Measurements from ENCODE around the gene RPS6KA2. TPM values are rescaled to one million over a fixed set of nuclear protein-coding genes. Genes with fewer than 3 reads are reported as not detected.
"Not testable (repeated sequence)": the region's sequence is repeated elsewhere in the genome, so short reads cannot be mapped to it uniquely, and the experiment has no call there.

Gene RPS6KA2
- total RNA-seq, 1 donor from 2014 or later, result 103 TPM

DNA sequence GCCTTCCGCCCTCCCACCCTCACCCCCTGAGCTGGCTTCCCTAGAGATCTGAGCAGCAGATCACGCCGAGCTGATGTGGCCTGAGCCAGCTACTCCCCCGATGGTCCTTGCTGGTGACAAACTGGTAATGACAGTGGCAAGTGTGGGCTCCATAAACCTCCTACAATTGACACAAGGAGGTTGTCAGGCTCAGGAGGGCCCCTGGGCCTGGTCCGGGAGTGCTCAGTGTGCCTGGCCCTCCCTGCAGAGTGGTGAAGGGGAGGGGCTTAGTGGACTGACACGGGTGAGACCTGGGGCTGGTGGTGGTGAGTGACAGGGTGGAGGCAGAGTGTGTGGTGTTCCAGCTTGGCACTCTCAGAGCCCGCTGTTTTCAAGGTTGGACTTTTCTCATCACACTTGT is 221.7 kb downstream of the RPS6KA2 start:
- intact Hi-C loops (cut with DNase I), result no loop called here

DNA sequence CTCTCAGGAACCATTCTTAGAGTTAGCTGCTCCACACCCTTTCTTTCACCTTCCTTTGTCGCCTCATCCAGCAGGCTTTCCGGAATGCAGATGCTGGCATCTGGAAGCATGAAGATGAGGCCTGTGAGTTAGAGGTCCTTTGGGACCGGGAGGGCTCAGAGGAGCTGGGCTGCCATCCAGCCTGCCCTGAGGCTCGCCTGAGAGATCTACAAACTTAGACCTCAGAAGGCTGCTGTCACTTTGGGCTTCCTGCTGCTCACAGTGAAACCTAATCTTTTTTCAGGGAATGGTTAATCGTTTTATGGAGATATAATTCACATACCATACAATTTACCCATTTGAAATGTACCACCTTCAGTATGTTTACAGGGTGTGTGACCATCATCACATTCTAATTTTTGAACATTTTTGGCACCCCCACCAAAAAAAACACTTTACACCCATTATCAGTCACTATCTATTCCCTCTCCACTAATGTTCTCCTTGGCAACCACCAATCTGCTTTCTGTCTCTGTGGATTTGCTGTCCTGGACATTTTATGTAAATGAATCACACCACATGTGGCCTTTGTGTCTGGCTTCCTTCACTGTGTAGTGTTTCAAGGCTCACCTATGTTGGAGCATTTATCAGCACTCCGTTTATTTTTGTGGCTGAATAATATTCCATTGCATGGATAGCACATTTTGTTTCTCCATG is 224.3 kb downstream of the RPS6KA2 start:
- no peak for DNase-seq (ENCODE audit: low spot score)
- intact Hi-C loops (cut with DNase I), result no loop called here

More for the DNA sequence above, 221.7 kb downstream of the RPS6KA2 start:
- DNase-seq (ENCODE audit: low spot score), result no peak

GRCh38 chr6:166400649-166401250 is 226.3 kb downstream of the RPS6KA2 start:
- DNase-seq (ENCODE audit: low spot score), result peak; percentile 86
- intact Hi-C loops (cut with DNase I), result loop anchor here (2.0 kb wide), 2 partner anchors 88 to 126 kb away; no protein-coding TSS in a partner anchor

DNA sequence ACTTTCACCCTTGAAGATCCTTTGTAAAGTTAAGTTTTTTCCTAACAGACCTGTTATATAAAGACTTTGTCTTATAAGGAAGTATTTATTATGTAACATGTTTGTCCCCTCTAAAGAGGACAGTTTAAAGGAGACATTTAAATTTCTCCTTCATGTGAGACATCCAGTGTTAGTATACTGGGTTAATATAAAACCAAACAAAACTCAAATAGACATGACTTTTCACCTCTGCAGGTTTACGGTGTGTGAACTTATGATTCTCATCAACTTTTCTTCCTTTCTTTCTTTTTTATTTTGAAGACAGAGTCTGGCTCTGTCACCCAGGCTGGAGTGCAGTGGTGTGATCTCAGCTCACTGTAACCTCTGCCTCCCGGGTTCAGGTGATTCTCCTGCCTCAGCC is 226.9 kb downstream of the RPS6KA2 start:
- no peak for DNase-seq (ENCODE audit: low spot score)
- intact Hi-C loops (cut with DNase I), result loop anchor here (2.0 kb wide), 2 partner anchors 87 to 125 kb away; no protein-coding TSS in a partner anchor

- intact Hi-C loops (cut with DNase I), result no loop called here
- DNase-seq (ENCODE audit: low spot score), result no peak
Observed at GRCh38 chr6:166398348-166398747, 228.7 kb downstream of the RPS6KA2 start.

GRCh38 chr6:166397849-166398248 is 229.2 kb downstream of the RPS6KA2 start:
- intact Hi-C loops (cut with DNase I), result no loop called here
- no peak for DNase-seq (ENCODE audit: low spot score)

GRCh38 chr6:166395778-166396177 is 231.3 kb downstream of the RPS6KA2 start:
- intact Hi-C loops (cut with DNase I), result no loop called here
- no peak for DNase-seq (ENCODE audit: low spot score)

GRCh38 chr6:166395351-166395750 is 231.7 kb downstream of the RPS6KA2 start:
- intact Hi-C loops (cut with DNase I), result no loop called here
- no peak for DNase-seq (ENCODE audit: low spot score)

- intact Hi-C loops (cut with DNase I), result no loop called here
Observed at GRCh38 chr6:166394036-166394892, 232.8 kb downstream of the RPS6KA2 start.

GRCh38 chr6:166393535-166393823 is 233.6 kb downstream of the RPS6KA2 start:
- intact Hi-C loops (cut with DNase I), result no loop called here
- no peak for DNase-seq (ENCODE audit: low spot score)

More at GRCh38 chr6:166394036-166394892, 232.8 kb downstream of the RPS6KA2 start:
- DNase-seq (ENCODE audit: low spot score), result no peak

GRCh38 chr6:166392755-166393534 is 234.1 kb downstream of the RPS6KA2 start:
- DNase-seq (ENCODE audit: low spot score); intact Hi-C loops (cut with DNase I): not testable (repeated sequence)

GRCh38 chr6:166389119-166389518 is 237.9 kb downstream of the RPS6KA2 start:
- no peak for DNase-seq (ENCODE audit: low spot score)
- intact Hi-C loops (cut with DNase I), result no loop called here

DNA sequence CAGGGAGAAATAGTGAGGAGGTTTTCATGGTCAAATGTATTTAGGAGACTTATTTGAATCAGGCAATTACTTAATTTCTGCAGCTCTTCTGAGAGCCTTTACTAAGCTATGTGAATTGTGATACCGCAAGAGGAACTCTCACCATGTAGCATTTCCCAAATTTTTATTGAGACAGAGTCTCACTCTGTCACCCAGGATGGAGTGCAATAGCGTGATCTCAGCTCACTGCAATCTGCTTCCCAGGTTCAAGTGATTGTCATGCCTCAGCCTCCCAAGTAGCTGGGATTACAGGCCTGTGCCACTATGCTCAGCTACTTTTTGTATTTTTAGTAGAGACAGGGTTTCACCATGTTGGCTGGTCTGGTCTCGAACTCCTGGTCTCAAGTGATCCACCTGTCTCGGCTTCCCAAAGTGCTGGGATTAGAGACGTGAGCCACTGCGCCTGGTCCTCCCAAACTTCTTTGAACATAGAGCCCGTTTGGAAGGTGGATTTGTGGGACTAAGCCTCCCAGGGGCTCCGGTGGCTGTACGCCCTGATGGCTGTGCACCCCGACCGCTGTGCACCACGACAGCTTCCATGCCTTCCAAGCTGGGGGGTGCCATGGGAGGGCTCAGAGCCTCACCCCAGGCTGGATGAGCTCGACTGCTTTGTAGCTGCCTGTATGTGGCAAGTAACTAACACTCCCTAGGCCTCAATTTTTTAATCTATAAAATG is 238.6 kb downstream of the RPS6KA2 start:
- no peak for DNase-seq (ENCODE audit: low spot score)
- intact Hi-C loops (cut with DNase I), result no loop called here

DNA sequence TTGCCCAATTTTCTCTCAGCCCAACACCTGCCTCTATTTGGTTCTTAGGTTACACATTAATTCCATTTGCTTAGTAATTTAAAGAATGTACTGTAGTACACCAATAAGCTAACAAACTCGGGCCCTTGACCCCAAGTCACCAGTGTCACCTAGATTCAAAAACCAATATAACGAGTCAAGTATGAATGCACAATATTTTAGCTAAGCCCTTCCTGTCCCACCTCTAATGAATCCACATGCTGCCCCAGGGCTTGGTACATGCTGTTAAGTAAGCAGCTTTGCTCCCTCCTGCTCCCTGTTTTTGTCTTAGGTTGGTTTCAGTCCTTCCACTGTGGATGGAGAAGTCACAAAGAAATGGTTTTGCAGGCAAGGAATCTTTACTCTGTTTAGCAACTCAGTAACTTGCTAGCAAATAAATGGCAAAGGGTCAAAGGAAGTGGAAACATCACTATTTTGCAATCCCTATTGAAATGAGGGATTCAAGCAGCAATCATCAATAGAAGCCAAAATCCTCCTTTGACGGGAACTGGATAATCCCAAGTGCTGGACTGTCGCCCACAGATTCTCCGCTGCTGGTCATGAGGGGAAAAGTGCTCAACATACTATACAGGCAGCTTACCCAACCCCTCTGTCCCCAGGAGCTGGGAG is 239.3 kb downstream of the RPS6KA2 start:
- no peak for DNase-seq (ENCODE audit: low spot score)
- intact Hi-C loops (cut with DNase I), result no loop called here

DNA sequence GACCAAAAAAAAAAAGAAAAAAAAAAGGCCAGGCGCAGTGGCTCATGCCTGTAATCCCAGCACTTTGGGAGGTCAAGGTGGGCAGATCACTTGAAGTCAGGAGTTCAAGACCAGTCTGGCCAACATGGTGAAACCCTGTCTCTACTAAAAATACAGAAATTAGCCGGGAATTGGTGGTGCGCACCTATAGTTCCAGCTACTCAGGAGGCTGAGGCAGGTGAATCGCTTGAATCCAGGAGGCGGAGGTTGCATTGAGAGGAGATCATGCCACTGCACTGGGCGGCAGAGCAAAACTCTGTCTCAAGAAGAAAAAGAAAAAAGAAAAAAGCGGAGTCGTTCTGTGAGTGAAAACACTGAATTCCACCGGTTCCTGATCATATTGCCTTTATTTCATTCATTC is 240.0 kb downstream of the RPS6KA2 start:
- intact Hi-C loops (cut with DNase I); DNase-seq (ENCODE audit: low spot score): not testable (repeated sequence)

DNA sequence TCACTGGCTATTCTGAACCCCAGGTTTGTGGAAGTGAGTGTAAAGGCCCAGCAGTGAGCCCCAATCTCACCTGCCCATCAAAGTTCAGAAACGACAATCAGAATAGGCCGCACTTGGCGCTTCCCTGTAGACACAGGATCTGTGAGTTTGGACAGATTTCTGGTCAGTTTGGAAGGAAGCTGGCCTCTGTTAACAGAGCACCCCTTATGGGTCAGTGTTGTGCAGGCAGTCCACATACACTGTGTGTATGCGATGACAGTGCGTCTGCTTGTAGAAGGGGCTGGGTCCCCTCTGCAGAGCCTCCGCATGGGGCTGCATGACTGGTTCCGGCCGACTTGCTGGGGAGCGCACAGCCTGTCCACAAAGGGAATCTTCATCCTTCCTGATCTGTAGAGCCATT is 240.9 kb downstream of the RPS6KA2 start:
- intact Hi-C loops (cut with DNase I), result no loop called here
- DNase-seq (ENCODE audit: low spot score), result no peak

DNA sequence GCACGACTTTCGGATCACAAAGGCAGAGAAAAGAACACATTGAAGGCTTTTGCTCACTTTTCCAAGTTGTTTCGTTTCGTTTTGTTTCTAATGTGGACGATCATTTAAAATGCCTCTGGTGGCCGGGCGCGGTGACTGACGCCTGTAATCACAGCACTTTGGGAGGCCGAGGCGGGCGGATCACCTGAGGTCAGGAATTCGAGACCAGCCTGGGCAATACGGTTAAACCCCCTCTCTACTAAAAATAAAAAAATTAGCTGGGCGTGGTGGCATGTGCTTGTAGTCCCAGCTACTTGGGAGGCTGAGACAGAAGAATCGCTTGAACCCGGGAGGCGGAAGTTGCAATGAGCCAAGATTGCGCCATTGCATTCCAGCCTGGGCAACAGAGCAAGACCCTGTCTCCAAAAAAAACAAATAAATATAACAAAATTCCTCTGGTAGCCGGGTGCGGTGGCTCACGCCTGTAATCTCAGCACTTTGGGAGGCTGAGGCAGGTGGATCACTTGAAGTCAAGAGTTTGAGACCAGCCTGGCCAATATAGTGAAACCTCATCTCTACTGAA is 243.2 kb downstream of the RPS6KA2 start:
- not testable (repeated sequence) for DNase-seq (ENCODE audit: low spot score)
- intact Hi-C loops (cut with DNase I), result loop anchor here (2.0 to 5.0 kb wide), 3 partner anchors 19 to 67 kb away; partner anchors contain the start of gene SFT2D1
